Immature natural killer cell (primary cell): ENCODE measurements around the gene ZKSCAN1. TPM values are rescaled to one million over a fixed set of nuclear protein-coding genes. Genes with fewer than 3 reads are reported as not detected.
A peak's percentile ranks its signal among the peaks of the same experiment; 100 is the strongest.

Source experiments
- DNase-seq, 3 donors: peaks; one replicate each; pipeline ENCODE4 v3.0.0; 2022; ENCODE audit warnings: mixed read lengths in 1 of 3
- H3K27ac Mint-ChIP-seq, 6 donors: one replicate each; pipeline ENCODE4 v1.8.0; 2020; ENCODE audit warnings: mixed read lengths in 6 of 6, mild to moderate bottlenecking in 5 of 6, inconsistent platforms in 4 of 6, moderate library complexity in 3 of 6
- H3K27me3 Mint-ChIP-seq, 3 donors: one replicate each; pipeline ENCODE4 v1.8.0; 2020 to 2021; ENCODE audit warnings: low read depth in 3 of 3, mild to moderate bottlenecking in 3 of 3, mixed read lengths in 3 of 3, moderate library complexity in 3 of 3, inconsistent platforms in 1 of 3
- H3K36me3 Mint-ChIP-seq, 3 donors: one replicate each; pipeline ENCODE4 v1.8.0; 2020; ENCODE audit warnings: mixed read lengths in 3 of 3, inconsistent platforms in 2 of 3, mild to moderate bottlenecking in 2 of 3
- H3K4me1 Mint-ChIP-seq, 2 donors: one replicate each; pipeline ENCODE4 v1.8.0; 2020; ENCODE audit warnings: inconsistent platforms in 2 of 2, mild to moderate bottlenecking in 2 of 2, mixed read lengths in 2 of 2, moderate library complexity in 1 of 2
- H3K4me3 Mint-ChIP-seq, 5 donors: one replicate each; pipeline ENCODE4 v1.8.0; 2020; ENCODE audit warnings: mild to moderate bottlenecking in 5 of 5, mixed read lengths in 5 of 5, inconsistent platforms in 3 of 5, moderate library complexity in 3 of 5
- H3K9me3 Mint-ChIP-seq, 6 donors: one replicate each; pipeline ENCODE4 v1.8.0; 2020; ENCODE audit warnings: mild to moderate bottlenecking in 6 of 6, mixed read lengths in 6 of 6, inconsistent platforms in 4 of 6, moderate library complexity in 3 of 6
- polyA plus RNA-seq, 3 donors: library from polyadenylated mRNA; unstranded; fragments of 300-500 nt; fragmentation: Illumina TruSeq; gene quantifications; one replicate each; pipeline ENCODE4 v1.2.3, GENCODE V29; 2021

The ZKSCAN1 gene
- polyA plus RNA-seq, 3 donors from 2014 or later: 14.4 to 48.9 (median 18.7) TPM

GRCh38 chr7:100034871-100035510 lies 19.6 kb downstream of the ZKSCAN1 start:
- Mint-ChIP-seq H3K27ac (peak overlapping the region in 1 of 6 donors; percentile 1), H3K4me1 (no peaks in the 10 kb centered on the region), H3K27me3 (peaks cover 0 to 1% (median 0%) of the 10 kb centered on the region in 3 donors), H3K4me3 (no peak overlapping the region), H3K36me3 (peaks cover 31 to 52% (median 34%) of the 10 kb centered on the region in 3 donors), H3K9me3 (no peaks in the 10 kb centered on the region)
- no peak for DNase-seq

GRCh38 chr7:100035876-100036275 lies 20.5 kb downstream of the ZKSCAN1 start:
- Mint-ChIP-seq H3K27ac (peak overlapping the region in 1 of 6 donors; percentile 34), H3K4me1 (peaks cover 2 to 8% of the 10 kb centered on the region in 2 donors), H3K9me3 (no peaks in the 10 kb centered on the region), H3K27me3 (no peaks in the 10 kb centered on the region), H3K4me3 (no peak overlapping the region), H3K36me3 (peaks cover 22 to 44% (median 31%) of the 10 kb centered on the region in 3 donors)
- DNase-seq: no peak

- no peak overlapping the region for H3K4me3 Mint-ChIP-seq
- DNase-seq: no peak
- H3K27ac Mint-ChIP-seq: no peak overlapping the region
- H3K9me3 Mint-ChIP-seq: no peaks in the 10 kb centered on the region
- H3K27me3 Mint-ChIP-seq: peaks cover 0 to 2% (median 0%) of the 10 kb centered on the region in 3 donors
- peaks cover 8 to 17% of the 10 kb centered on the region in 2 donors for H3K4me1 Mint-ChIP-seq
- peaks cover 14 to 28% (median 18%) of the 10 kb centered on the region in 3 donors for H3K36me3 Mint-ChIP-seq
These were observed 22.9 kb downstream of the ZKSCAN1 start for GRCh38 chr7:100038326-100038725.

DNA sequence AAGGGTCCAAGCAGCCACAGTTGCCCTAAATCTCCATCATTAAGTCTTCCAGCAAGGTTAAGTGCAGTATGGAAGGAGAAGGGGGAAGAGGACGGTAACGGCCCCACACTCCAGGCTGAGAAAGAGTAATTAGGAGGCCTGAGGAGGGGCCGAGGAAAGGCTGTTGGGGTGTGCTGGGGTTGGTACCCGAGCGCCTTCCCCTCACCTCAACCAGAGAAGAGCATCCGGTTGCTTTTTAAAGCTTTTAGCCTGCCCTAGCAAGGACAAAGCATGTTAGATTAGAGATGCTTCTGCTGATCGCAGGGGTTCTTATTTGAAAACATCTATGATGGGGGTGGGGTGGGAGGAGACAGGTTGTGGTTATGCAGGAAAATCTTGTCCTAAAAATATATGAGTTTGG lies 25.2 kb downstream of the ZKSCAN1 start:
- peak overlapping the region in 2 of 6 donors; percentile 39 to 50 for H3K27ac Mint-ChIP-seq
- H3K27me3 Mint-ChIP-seq: peaks cover 0 to 2% (median 0%) of the 10 kb centered on the region in 3 donors
- H3K4me3 Mint-ChIP-seq: no peak overlapping the region
- peaks cover 11 to 22% of the 10 kb centered on the region in 2 donors for H3K4me1 Mint-ChIP-seq
- DNase-seq: no peak
- H3K36me3 Mint-ChIP-seq: peaks cover 9 to 15% (median 10%) of the 10 kb centered on the region in 3 donors
- no peaks in the 10 kb centered on the region for H3K9me3 Mint-ChIP-seq

DNA sequence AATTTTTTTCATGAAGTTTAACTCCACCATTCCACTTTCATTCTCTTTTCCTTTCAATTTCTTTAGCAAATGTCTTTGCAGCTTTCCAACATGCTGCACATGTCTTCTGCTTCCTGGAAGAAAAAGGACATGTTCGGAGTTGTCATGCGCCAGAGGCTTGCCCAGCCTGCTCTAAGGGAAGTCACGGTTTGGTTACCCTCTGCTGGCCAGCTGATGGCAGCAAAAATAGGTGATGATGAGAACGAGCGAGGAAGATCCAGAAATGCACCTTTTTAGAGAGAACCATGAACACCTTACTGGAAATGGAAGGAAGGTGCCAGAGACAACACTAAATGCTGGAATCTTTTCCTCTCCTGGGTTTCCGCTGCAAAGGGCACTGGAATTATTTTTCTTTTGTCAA lies 29.3 kb downstream of the ZKSCAN1 start:
- Mint-ChIP-seq H3K9me3 (no peaks in the 10 kb centered on the region), H3K27ac (no peak overlapping the region), H3K4me1 (peaks cover 16 to 32% of the 10 kb centered on the region in 2 donors), H3K36me3 (no peaks in the 10 kb centered on the region), H3K27me3 (peaks cover 3 to 5% (median 4%) of the 10 kb centered on the region in 3 donors), H3K4me3 (peak overlapping the region in 3 of 5 donors; percentile 20 to 66 (median 27))
- peak in 2 of 3 donors; percentile 8 to 10 for DNase-seq

DNA sequence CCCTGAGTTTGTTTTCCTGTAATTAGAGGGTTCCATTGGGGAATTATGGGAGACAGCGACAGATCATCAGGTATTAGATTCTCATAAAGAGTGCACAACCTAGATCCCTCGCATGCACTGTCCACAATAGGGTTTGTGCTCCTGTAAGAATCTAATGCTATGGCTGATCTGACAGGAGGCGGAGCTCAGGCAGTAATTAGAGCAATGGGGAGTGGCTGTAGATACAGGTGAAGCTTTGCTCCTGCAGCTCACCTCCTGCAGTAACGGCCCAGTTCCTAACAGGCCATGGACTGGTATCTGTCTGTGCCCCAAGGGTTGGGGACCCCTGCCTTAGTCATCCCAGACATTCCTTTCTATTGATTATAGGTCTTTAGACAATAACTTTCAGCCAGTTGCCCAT lies 33.3 kb downstream of the ZKSCAN1 start:
- DNase-seq: no peak
- Mint-ChIP-seq H3K4me3 (peak overlapping the region; percentile 64 to 96 (median 95)), H3K36me3 (no peaks in the 10 kb centered on the region), H3K27me3 (peaks cover 4 to 21% (median 8%) of the 10 kb centered on the region in 3 donors), H3K9me3 (no peaks in the 10 kb centered on the region), H3K27ac (peak overlapping the region; percentile 92 to 98 (median 98)), H3K4me1 (peaks cover 24 to 30% of the 10 kb centered on the region in 2 donors)

GRCh38 chr7:100049441-100050291 lies 34.3 kb downstream of the ZKSCAN1 start, which contains the start of gene ZSCAN21:
ZSCAN21 (plus strand) TSS chr7:100049774; CDS start chr7:100057007, 7,233 bp downstream.
- peak; percentile 83 to 86 (median 85) for DNase-seq
- peaks cover 23 to 28% of the 10 kb centered on the region in 2 donors for H3K4me1 Mint-ChIP-seq
- H3K9me3 Mint-ChIP-seq: no peaks in the 10 kb centered on the region
- peak within 1 kb of the TSS; percentile 92 to 98 (median 98) for H3K27ac Mint-ChIP-seq
- H3K36me3 Mint-ChIP-seq: no peaks in the 10 kb centered on the region
- H3K4me3 Mint-ChIP-seq: peak within 1 kb of the TSS; percentile 92 to 96 (median 95)
- H3K27me3 Mint-ChIP-seq: peaks cover 4 to 21% (median 8%) of the 10 kb centered on the region in 3 donors

- H3K4me3 Mint-ChIP-seq: peak overlapping the region; percentile 40 to 68 (median 43)
- H3K4me1 Mint-ChIP-seq: peaks cover 21 to 25% of the 10 kb centered on the region in 2 donors
- H3K9me3 Mint-ChIP-seq: no peaks in the 10 kb centered on the region
- DNase-seq: no peak
- H3K36me3 Mint-ChIP-seq: no peaks in the 10 kb centered on the region
- H3K27ac Mint-ChIP-seq: peak overlapping the region; percentile 27 to 72 (median 53)
- peaks cover 4 to 21% (median 8%) of the 10 kb centered on the region in 3 donors for H3K27me3 Mint-ChIP-seq
These were observed 36.2 kb downstream of the ZKSCAN1 start for GRCh38 chr7:100051611-100052010.

DNA sequence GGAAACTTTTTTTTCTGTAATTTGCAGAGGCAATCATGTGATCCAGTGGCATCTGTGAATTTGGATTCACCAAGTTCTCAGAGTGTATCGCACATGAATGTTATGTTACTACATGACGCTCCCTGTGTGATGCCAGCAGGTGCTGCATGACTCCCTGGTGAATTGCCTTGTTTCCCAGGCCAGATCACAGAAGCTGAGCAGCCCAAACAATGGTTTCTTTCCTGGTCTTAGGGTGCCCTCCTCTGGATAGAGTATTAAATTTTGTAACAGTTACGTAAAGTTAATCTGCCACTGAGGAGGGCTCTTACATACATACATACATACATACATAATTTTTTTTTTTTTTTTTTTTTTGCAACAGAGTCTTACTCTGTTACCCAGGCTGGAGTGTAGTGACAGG lies 37.8 kb downstream of the ZKSCAN1 start:
- Mint-ChIP-seq H3K36me3 (peaks cover 3 to 14% (median 4%) of the 10 kb centered on the region in 3 donors), H3K27ac (peak overlapping the region in 2 of 6 donors; percentile 46 to 60), H3K4me3 (no peak overlapping the region), H3K9me3 (no peaks in the 10 kb centered on the region), H3K27me3 (peaks cover 4 to 21% (median 8%) of the 10 kb centered on the region in 3 donors), H3K4me1 (peaks cover 21 to 25% of the 10 kb centered on the region in 2 donors)
- DNase-seq: peak; percentile 11 to 34 (median 14)

GRCh38 chr7:100057006-100057405 lies 41.6 kb downstream of the ZKSCAN1 start:
- no peak overlapping the region for H3K27ac Mint-ChIP-seq
- peaks cover 5 to 23% (median 5%) of the 10 kb centered on the region in 3 donors for H3K36me3 Mint-ChIP-seq
- peaks cover 0 to 2% (median 0%) of the 10 kb centered on the region in 3 donors for H3K27me3 Mint-ChIP-seq
- no peak overlapping the region for H3K4me3 Mint-ChIP-seq
- H3K9me3 Mint-ChIP-seq: no peaks in the 10 kb centered on the region
- H3K4me1 Mint-ChIP-seq: peaks cover 0 to 2% of the 10 kb centered on the region in 2 donors
- DNase-seq: no peak

DNA sequence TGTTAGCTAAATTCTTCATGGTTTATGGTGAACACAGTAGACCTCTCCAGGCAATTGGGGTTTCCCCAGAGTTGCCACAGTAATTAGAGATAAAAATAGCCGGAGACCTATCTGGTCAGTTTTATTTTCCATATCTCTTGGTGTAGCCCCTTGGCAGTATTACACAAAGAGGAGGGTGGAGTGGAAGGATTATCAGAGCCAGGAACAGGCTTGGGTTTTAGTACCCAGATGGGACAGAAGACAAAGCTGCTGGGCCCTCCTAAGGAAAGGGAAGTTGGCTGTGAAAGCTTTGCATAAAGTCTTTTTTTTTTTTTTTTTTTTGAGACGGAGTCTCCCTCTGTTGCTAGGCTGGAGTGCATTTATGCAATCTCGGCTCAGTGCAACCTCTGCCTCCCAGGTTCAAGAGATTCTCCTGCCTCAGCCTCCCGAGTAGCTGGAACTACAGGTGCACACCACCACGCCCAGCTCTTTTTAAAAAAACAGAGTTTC lies 43.9 kb downstream of the ZKSCAN1 start:
- peaks cover 5 to 31% (median 8%) of the 10 kb centered on the region in 3 donors for H3K36me3 Mint-ChIP-seq
- H3K27me3 Mint-ChIP-seq: no peaks in the 10 kb centered on the region
- no peak overlapping the region for H3K4me3 Mint-ChIP-seq
- H3K4me1 Mint-ChIP-seq: no peaks in the 10 kb centered on the region
- no peak for DNase-seq
- H3K9me3 Mint-ChIP-seq: no peaks in the 10 kb centered on the region
- no peak overlapping the region for H3K27ac Mint-ChIP-seq

- no peak for DNase-seq
- H3K27ac Mint-ChIP-seq: no peak overlapping the region
- H3K36me3 Mint-ChIP-seq: peaks cover 5 to 36% (median 8%) of the 10 kb centered on the region in 3 donors
These were observed 46.3 kb downstream of the ZKSCAN1 start for GRCh38 chr7:100061518-100062193.

GRCh38 chr7:100063376-100063775 lies 48.0 kb downstream of the ZKSCAN1 start:
- Mint-ChIP-seq H3K4me3 (no peak overlapping the region), H3K36me3 (peaks cover 0 to 20% (median 4%) of the 10 kb centered on the region in 3 donors), H3K4me1 (no peaks in the 10 kb centered on the region), H3K9me3 (no peaks in the 10 kb centered on the region), H3K27ac (no peak overlapping the region), H3K27me3 (no peaks in the 10 kb centered on the region)
- no peak for DNase-seq

More at GRCh38 chr7:100061518-100062193, 46.3 kb downstream of the ZKSCAN1 start:
- H3K9me3 Mint-ChIP-seq: no peaks in the 10 kb centered on the region
- H3K4me3 Mint-ChIP-seq: no peak overlapping the region
- H3K27me3 Mint-ChIP-seq: no peaks in the 10 kb centered on the region
- no peaks in the 10 kb centered on the region for H3K4me1 Mint-ChIP-seq
